K562 (cell line): ENCODE measurements around the gene ARHGAP8. TPM values are rescaled to one million over a fixed set of nuclear protein-coding genes. Genes with fewer than 3 reads are reported as not detected.

Experiments used
- ATAC-seq: fragments of 200-7000 bp; cut with Tn5 transposase; 3 replicates; pipeline ENCODE4 v1.9.1; 2020; ENCODE audit warnings: moderate library complexity
- BruUV-seq: library from RNA; stranded (reverse); fragments of 400-500 nt; replicated peaks from 2 replicates; lab custom pipeline; 2021; lab: Mats Ljungman, UMichigan
- CTCF ChIA-PET: fragments of 300-600 bp; formaldehyde crosslinking; extraction: SDS; loops from one replicate; lab custom pipeline; 2021; ENCODE audit warnings: low intra/inter-chr PET ratio; lab: Yijun Ruan, JAX
- POLR2A ChIA-PET: fragments of 300-600, 350-650 bp; sonication (Branson Sonifier 250); formaldehyde crosslinking; extraction: SDS; loops from one replicate; lab custom pipeline; 2021; ENCODE audit warnings: antibody characterized with exemption, inconsistent platforms; lab: Yijun Ruan, JAX
- DNase-seq, 4 experiments: peaks; one replicate each; pipeline versions ENCODE4 v3.0.0 to v3.0.0-alpha.2; 2011 to 2018; ENCODE audit warnings: low spot score in 3 of 4, mixed read lengths in 3 of 4; ENCODE audit errors: extremely low read depth in 1 of 4
- FAIRE-seq: peaks from 2 replicates; lab custom pipeline; 2011; peaks lifted over from hg19 to GRCh38; lab: Jason Lieb, UNC
- H2AFZ ChIP-seq: 2 replicates; pipeline ENCODE4 v1.6.0; 2011; ENCODE audit warnings: low read depth, low read length, control low read depth, inconsistent platforms
- H3K27ac ChIP-seq: fragments of 200-600 bp; 3 replicates; pipeline ENCODE4 v1.8.0; 2011; ENCODE audit warnings: low read depth, mild to moderate bottlenecking, control low read depth, inconsistent platforms, low read length, moderate library complexity, mixed read lengths; ENCODE audit errors: extremely low read depth
- H3K27me3 ChIP-seq, 2 experiments: fragments of 300-600 bp in 1 of 2; 2 replicates in 1 of 2; 3 replicates in 1 of 2; pipeline versions ENCODE4 v1.6.0 to v1.8.0; 2011; ENCODE audit warnings: inconsistent platforms in 2 of 2, low read length in 2 of 2, mild to moderate bottlenecking in 1 of 2, mixed read lengths in 1 of 2, moderate library complexity in 1 of 2; ENCODE audit not compliant: control insufficient read depth in 2 of 2, insufficient read depth in 2 of 2
- H3K36me3 ChIP-seq: fragments of 300-600 bp; 3 replicates; pipeline ENCODE4 v1.8.0; 2011; ENCODE audit warnings: mild to moderate bottlenecking, low read length, inconsistent platforms; ENCODE audit not compliant: control insufficient read depth, insufficient read depth
- H3K4me1 ChIP-seq, 2 experiments: fragments of 200-600 bp in 1 of 2; replicated peaks in 1 of 2; 2 replicates in 1 of 2; 3 replicates in 1 of 2; pipeline versions ENCODE4 v1.5.1 to v1.8.0; 2011; ENCODE audit warnings: inconsistent platforms in 2 of 2, low read length in 2 of 2, mild to moderate bottlenecking in 1 of 2, mixed read lengths in 1 of 2, moderate library complexity in 1 of 2; ENCODE audit not compliant: control insufficient read depth in 2 of 2, insufficient read depth in 2 of 2
- H3K4me2 ChIP-seq: 2 replicates; pipeline ENCODE4 v1.6.1; 2011; ENCODE audit warnings: low read length, control low read depth, inconsistent platforms, mixed read lengths; ENCODE audit not compliant: insufficient read depth
- H3K4me3 ChIP-seq: fragments of 200-600 bp; sonication (generic), shearing (Covaris generic); 2 replicates; pipeline ENCODE4 v1.5.1; 2016; ENCODE audit warnings: control low read depth, inconsistent platforms
- H3K79me2 ChIP-seq: fragments of 200-600 bp; 3 replicates; pipeline ENCODE4 v1.8.0; 2011; ENCODE audit warnings: low read length, inconsistent platforms; ENCODE audit not compliant: control insufficient read depth, insufficient read depth
- H3K9ac ChIP-seq, 2 experiments: 2 replicates each; pipeline versions ENCODE4 v1.6.0 to v1.6.1; 2011; ENCODE audit warnings: low read depth in 2 of 2, low read length in 2 of 2, control low read depth in 1 of 2, inconsistent platforms in 1 of 2, mild to moderate bottlenecking in 1 of 2, mixed read lengths in 1 of 2; ENCODE audit not compliant: insufficient read depth in 1 of 2
- H3K9me1 ChIP-seq: one replicate; pipeline ENCODE4 v1.6.0; 2011; ENCODE audit warnings: inconsistent platforms, mild to moderate bottlenecking, low read length, moderate library complexity; ENCODE audit not compliant: control insufficient read depth, insufficient read depth
- H3K9me3 ChIP-seq: replicated peaks from 2 replicates; pipeline ENCODE4 v1.5.1; 2011; ENCODE audit warnings: low read depth, low read length, inconsistent platforms; ENCODE audit not compliant: control insufficient read depth, insufficient read depth
- H4K20me1 ChIP-seq: replicated peaks from 2 replicates; pipeline ENCODE4 v1.6.1; 2011; ENCODE audit warnings: low read length, inconsistent platforms, mixed read lengths; ENCODE audit not compliant: control insufficient read depth, insufficient read depth
- BMI1 ChIP-seq: fragments of 150-350 bp; IDR thresholded peaks from 2 replicates; pipeline ENCODE4 v1.6.1; 2014; ENCODE audit warnings: low read length
- CTCF ChIP-seq, 3 experiments: IDR thresholded peaks in 2 of 3; conservative IDR thresholded peaks in 1 of 3; 2 replicates each; pipeline ENCODE4 v1.5.1; 2011 to 2012; ENCODE audit warnings: low read length in 3 of 3, mild to moderate bottlenecking in 3 of 3, control low read depth in 2 of 3, improper control_type of control experiment in 1 of 3, inconsistent platforms in 1 of 3, low read depth in 1 of 3, mixed read lengths in 1 of 3, moderate library complexity in 1 of 3; ENCODE audit not compliant: insufficient read depth in 2 of 3
- HOXB6 ChIP-seq: fragments of 250-450 bp; sonication (Bioruptor Pico); IDR thresholded peaks from 2 replicates; pipeline ENCODE4 v1.5.1; 2022; ENCODE audit warnings: mild to moderate bottlenecking, borderline replicate concordance
- JUND ChIP-seq, 2 experiments: IDR thresholded peaks; 2 replicates in 1 of 2; 3 replicates in 1 of 2; pipeline ENCODE4 v1.6.1; 2011; ENCODE audit warnings: borderline replicate concordance in 2 of 2, low read depth in 2 of 2, low read length in 2 of 2, improper control_type of control experiment in 1 of 2, missing biosample characterization in 1 of 2, missing genetic modification characterization in 1 of 2, missing genetic modification reagents in 1 of 2
- USF2 ChIP-seq: sonication (generic); formaldehyde crosslinking; IDR thresholded peaks from 2 replicates; pipeline ENCODE4 v1.5.0; 2020; ENCODE audit warnings: missing genetic modification reagents
- WGBS: fragments of 100-300 bp; shearing (Covaris generic); methylation state at CpG from one replicate; pipeline ENCODE4 v1.1.6; 2016; ENCODE audit warnings: low coverage, mixed read lengths; ENCODE audit not compliant: insufficient coverage; ENCODE audit errors: missing lambda C conversion rate; 5-methylcytosine and 5-hydroxymethylcytosine counted together
- in situ Hi-C: fragments of 300-500 bp; cut with MboI; formaldehyde crosslinking; loops from 4 replicates; pipeline ENCODE4 v1.15.0; 2018; ENCODE audit warnings: inconsistent platforms, mixed read lengths
- intact Hi-C: fragments of 100-400 bp; cut with micrococcal nuclease; formaldehyde crosslinking; loops from 2 replicates; pipeline ENCODE4 v1.14.2; 2022
- polyA plus RNA-seq, 8 experiments: library from polyadenylated mRNA; depleted of rRNA in 4 of 8; stranded (reverse) in 5 of 8; unstranded in 3 of 8; fragments of >200 nt; fragmentation: Nextera tagmentation in 2 of 8; fragmentation: Illumina TruSeq in 1 of 8; extraction: Ambion mirVana in 2 of 8; extraction: Trizol in 1 of 8; gene quantifications; 2 replicates each; pipeline versions ENCODE4 v1.2.1 to v1.2.3, GENCODE V29; 2011 to 2014; ENCODE audit warnings: inconsistent platforms in 1 of 8, missing spikeins in 1 of 8
- total RNA-seq, 7 experiments: library from RNA; depleted of rRNA in 6 of 7; stranded (reverse); fragments of >200 nt in 6 of 7; fragmentation: Illumina TruSeq in 2 of 7; extraction: Trizol in 2 of 7; gene quantifications; 2 replicates each; pipeline versions ENCODE4 v1.2.1 to v1.2.3, GENCODE V29; 2011 to 2021; ENCODE audit warnings: low replicate concordance in 1 of 7
- TF ChIP-seq, protein P1 (sequence below), 2 experiments: IDR thresholded peaks; 2 replicates each; pipeline ENCODE4 v1.6.1; 2012; ENCODE audit warnings: improper control_type of control experiment in 2 of 2, low read depth in 2 of 2, low read length in 2 of 2, borderline replicate concordance in 1 of 2

Gene ARHGAP8
- total and polyA plus RNA-seq, 9 of the 15 experiments (the other 6 are each of a cell fraction or from before 2014, with no cell fraction given), result 0.15 to 2.2 (median 0.62) TPM

GRCh38 chr22:44860311-44860710 lies 107.9 kb downstream of the ARHGAP8 start (continued):
- TF ChIP-seq HOXB6 (CRISPR knock-in tag), result no peak
- TF ChIP-seq, protein P1, sequence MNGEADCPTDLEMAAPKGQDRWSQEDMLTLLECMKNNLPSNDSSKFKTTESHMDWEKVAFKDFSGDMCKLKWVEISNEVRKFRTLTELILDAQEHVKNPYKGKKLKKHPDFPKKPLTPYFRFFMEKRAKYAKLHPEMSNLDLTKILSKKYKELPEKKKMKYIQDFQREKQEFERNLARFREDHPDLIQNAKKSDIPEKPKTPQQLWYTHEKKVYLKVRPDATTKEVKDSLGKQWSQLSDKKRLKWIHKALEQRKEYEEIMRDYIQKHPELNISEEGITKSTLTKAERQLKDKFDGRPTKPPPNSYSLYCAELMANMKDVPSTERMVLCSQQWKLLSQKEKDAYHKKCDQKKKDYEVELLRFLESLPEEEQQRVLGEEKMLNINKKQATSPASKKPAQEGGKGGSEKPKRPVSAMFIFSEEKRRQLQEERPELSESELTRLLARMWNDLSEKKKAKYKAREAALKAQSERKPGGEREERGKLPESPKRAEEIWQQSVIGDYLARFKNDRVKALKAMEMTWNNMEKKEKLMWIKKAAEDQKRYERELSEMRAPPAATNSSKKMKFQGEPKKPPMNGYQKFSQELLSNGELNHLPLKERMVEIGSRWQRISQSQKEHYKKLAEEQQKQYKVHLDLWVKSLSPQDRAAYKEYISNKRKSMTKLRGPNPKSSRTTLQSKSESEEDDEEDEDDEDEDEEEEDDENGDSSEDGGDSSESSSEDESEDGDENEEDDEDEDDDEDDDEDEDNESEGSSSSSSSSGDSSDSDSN (IDR thresholded peaks at IDR 0.05; ENCODE audit: borderline replicate concordance in 1 of 2, low read depth in 2 of 2, low read length in 2 of 2), result no peak

GRCh38 chr22:44861245-44861644 lies 108.9 kb downstream of the ARHGAP8 start:
- no peak overlapping the region for H3K27ac ChIP-seq
- in situ Hi-C loops, result no loop called here
- H3K9me1 ChIP-seq, result no peaks in the 10 kb centered on the region
- TF ChIP-seq BMI1 (no peak), JUND (IDR thresholded peaks at IDR 0.05; ENCODE audit: borderline replicate concordance, low read depth, low read length) (no peak), JUND (tag; IDR thresholded peaks at IDR 0.05; ENCODE audit: borderline replicate concordance, low read depth, low read length) (no peak), CTCF (IDR thresholded peaks at IDR 0.05 in 2 of 3, conservative IDR thresholded peaks at IDR 0.05 in 1 of 3; ENCODE audit: insufficient read depth in 2 of 3, low read depth in 1 of 3, low read length in 3 of 3) (no peak), USF2 (CRISPR knock-in tag) (no peak)
- no peak for DNase-seq
- no peaks in the 10 kb centered on the region for H4K20me1 ChIP-seq
- no peak overlapping the region for H3K4me2 ChIP-seq
- no TSS peak for BruUV-seq
- no peak overlapping the region for H3K4me3 ChIP-seq
- H3K79me2 ChIP-seq, result no peaks in the 10 kb centered on the region
- 0% methylated on average over 5 of the region's 7 CpGs for WGBS
- H2AFZ ChIP-seq, result no peak overlapping the region
- H3K4me1 ChIP-seq, result no peaks in the 10 kb centered on the region
- no peak for FAIRE-seq
- ATAC-seq, result no peak
- intact Hi-C loops, result no loop called here
- CTCF ChIA-PET, result no interaction called here
- H3K9ac ChIP-seq, result no peak overlapping the region
- POLR2A ChIA-PET, result no interaction called here
- peaks cover 0 to 11% of the 10 kb centered on the region in 2 experiments; a peak in 2 of 5 replicates for H3K27me3 ChIP-seq
- no peaks in the 10 kb centered on the region for H3K9me3 ChIP-seq
- H3K36me3 ChIP-seq, result no peaks in the 10 kb centered on the region
